D721Med (cell line): ENCODE results near the gene GRPEL2.

Source experiments
- DNase-seq: peaks from one replicate; pipeline ENCODE4 v3.0.0; 2011; ENCODE audit warnings: low spot score; ENCODE audit not compliant: insufficient read length
- FAIRE-seq: peaks from 2 replicates; lab custom pipeline; 2011; peaks lifted over from hg19 to GRCh38; lab: Jason Lieb, UNC
- TF ChIP-seq, protein P1 (sequence below): IDR thresholded peaks from 2 replicates; pipeline ENCODE4 v1.5.1; 2012; ENCODE audit warnings: mild to moderate bottlenecking, control low read depth; ENCODE audit not compliant: insufficient read depth; ENCODE audit errors: missing control alignments

Gene GRPEL2

DNA sequence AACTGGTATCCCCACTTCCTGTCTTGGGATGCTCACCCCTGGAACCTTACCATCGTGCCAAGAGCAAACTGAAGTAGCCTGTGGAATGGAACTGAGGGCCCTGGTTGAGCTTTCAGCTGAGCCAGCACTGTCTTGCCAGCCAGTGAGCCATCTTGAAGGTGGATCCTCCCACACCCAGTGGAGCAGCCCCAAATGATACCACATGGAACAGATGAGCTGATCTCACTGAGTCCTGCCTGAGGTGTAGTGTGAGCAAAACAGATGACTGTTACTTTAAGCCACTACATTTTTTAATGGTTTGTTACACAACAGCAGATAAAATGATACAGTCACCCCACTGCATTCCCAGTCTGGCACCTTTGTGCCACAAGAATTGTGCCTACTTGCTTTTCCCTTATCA, 10.4 kb downstream of the GRPEL2 start:
- no peak for DNase-seq
- TF ChIP-seq, protein P1, sequence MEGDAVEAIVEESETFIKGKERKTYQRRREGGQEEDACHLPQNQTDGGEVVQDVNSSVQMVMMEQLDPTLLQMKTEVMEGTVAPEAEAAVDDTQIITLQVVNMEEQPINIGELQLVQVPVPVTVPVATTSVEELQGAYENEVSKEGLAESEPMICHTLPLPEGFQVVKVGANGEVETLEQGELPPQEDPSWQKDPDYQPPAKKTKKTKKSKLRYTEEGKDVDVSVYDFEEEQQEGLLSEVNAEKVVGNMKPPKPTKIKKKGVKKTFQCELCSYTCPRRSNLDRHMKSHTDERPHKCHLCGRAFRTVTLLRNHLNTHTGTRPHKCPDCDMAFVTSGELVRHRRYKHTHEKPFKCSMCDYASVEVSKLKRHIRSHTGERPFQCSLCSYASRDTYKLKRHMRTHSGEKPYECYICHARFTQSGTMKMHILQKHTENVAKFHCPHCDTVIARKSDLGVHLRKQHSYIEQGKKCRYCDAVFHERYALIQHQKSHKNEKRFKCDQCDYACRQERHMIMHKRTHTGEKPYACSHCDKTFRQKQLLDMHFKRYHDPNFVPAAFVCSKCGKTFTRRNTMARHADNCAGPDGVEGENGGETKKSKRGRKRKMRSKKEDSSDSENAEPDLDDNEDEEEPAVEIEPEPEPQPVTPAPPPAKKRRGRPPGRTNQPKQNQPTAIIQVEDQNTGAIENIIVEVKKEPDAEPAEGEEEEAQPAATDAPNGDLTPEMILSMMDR = no peak
- FAIRE-seq = no peak

DNA sequence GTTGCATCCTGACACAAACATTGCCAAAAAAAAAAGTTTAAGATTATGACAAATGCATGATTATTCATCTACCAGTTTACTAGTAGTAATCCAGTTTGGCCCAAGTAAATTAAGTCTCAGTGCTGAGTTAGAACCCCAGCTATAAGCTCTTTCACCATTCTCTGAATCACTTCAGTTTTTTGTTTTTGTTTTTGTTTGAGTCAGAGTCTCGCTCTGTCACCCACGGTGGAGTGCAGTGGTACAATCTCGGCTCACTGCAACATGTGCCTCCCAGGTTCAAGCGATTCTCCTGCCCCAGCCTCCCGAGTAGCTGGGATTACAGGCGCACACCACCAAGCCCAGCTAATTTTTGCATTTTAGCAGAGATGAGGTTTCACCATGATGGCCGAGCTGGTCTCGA, 11.1 kb downstream of the GRPEL2 start:
- DNase-seq (no peak), FAIRE-seq (no peak)
- TF ChIP-seq, protein P1 = no peak

DNA sequence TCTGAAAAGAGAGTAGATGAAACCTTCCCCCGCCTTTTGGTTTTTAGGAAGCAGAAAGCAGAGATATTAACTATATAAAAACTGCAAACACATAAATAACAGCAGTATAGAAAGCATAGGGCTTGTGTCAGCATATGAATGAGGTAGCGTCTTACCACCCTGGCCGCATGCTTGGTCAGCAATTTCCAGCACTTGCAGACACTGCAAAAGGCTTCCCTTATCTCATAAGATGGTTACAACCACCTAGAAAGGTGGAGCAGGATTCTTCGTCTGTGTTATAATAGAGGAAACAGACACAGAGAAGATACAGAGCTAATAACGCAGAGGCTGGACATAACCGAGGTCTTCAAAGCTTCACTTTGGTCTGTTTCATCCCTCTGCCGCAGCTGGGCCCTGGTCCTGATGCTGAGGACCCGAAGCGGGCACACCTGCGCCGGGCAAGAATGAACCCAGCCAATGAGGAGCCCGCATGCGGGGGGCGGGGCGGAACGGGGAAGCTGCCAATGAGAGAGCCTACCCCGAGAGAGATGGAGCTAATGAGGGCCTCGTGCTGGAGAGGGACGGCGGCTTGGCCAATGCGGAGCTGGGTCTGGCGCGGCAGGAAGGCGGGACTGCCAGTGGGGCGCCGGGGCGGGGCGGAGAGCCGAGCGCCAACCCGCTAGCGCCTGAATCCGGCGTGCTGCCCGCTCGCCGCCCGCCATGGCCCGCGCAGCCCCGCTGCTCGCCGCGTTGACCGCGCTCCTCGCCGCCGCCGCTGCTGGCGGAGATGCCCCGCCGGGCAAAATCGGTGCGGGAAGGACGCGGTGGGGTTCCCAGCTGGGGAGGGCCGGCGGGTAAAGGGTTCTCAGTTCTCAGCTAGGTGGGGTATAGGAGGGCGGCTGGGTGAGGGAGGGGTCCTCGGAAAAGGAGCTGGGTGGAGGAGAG, 12.3 kb downstream of the GRPEL2 start, which contains the start of gene PCYOX1L:
Gene PCYOX1L (plus strand): TSS at position 677 of the 924 bp plus-strand sequence. CDS start 23 bp downstream, at position 700.
- no peak for FAIRE-seq
- TF ChIP-seq, protein P1 = no peak
- peak; percentile 80 for DNase-seq

DNA sequence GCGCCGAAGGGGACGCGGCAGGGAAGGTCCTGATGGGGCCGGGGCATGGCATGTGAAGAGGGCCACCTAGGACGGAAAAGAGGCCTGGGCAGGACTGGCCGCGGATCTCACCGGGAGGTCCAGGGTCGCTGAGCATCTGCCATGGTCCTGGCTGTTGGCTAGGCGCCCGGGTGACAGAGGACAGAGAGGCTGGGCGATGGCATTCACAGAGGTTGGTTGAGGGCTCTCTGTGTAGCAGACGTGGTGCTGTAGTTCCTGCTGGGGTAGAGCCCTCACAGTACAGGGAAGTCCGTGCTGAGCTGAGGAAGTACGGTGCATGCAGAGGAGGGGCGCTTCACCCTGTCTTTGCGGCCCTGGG, 13.0 kb downstream of the GRPEL2 start:
- TF ChIP-seq, protein P1 = no peak
- DNase-seq (no peak), FAIRE-seq (no peak)

DNA sequence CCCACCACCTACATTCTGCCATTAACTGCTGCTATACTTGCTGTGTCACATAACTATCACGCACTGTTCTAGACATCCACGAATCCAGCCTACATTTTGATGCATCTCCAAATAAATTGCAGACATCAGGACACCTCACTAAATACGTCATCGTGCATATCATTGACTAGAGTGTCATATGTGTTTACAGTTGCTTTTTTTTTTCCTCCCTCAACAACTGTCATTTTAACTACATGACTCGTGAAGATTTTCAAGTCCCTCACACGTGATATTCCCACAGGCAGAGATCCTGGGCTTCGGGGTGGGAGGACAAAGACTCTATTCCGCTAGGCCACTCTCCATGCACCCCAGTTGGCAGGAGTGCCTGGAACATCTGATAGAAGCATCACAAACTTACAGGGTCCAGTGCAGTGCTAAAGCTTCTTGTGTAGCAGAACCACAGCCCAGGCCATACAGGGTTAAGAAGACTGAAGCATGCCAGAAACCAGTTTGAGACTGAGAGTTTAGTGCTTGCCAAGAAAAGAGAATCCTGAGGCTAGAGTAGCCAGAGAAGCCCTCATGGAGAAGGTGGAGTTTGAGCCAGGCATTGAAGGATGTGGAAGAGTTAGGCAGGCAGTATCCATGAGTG, 13.7 kb downstream of the GRPEL2 start:
- no peak for DNase-seq
- TF ChIP-seq, protein P1 = no peak
- FAIRE-seq = no peak

DNA sequence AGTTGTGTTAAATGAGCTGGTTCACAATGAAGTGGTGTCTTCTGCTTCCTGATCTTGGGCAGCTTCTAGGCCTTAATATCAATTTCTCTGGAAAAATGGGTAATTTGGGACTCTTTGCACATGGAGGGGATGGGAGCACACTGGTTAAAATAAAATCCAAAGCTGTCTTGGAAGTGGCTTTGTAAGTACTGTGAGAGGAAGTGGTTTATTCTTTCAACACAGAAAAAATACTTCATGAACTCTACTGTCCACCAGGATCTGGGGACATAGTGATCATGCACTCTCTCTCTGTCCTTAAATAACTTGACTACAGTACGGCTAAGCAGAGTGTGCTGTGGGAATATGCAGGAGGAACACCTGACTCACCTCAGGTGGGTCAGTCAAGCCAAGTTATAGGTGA, 15.0 kb downstream of the GRPEL2 start:
- FAIRE-seq (no peak), DNase-seq (no peak)
- TF ChIP-seq, protein P1 = no peak
